Activated CD4-positive, alpha-beta T cell treated with anti-CD3 and anti-CD28 coated beads, Interleukin-2, amount 10 ng/mL, durations not matched to agents 7 days and 5 days (primary cell): ENCODE data around the gene COL20A1. TPM values are rescaled to one million over a fixed set of nuclear protein-coding genes. Genes with fewer than 3 reads are reported as not detected.
"Not testable (repeated sequence)": the region's sequence is repeated elsewhere in the genome, so short reads cannot be mapped to it uniquely, and the experiment has no call there.

ENCODE experiments used
- CTCF ChIA-PET: fragments of 350-600 bp; sonication (Branson Sonifier 250); formaldehyde crosslinking; loops from one replicate; lab custom pipeline; 2021; ENCODE audit warnings: antibody characterized with exemption; lab: Charles Lee
- POLR2A ChIA-PET: fragments of 350-600 bp; sonication (Branson Sonifier 250); formaldehyde crosslinking; loops from one replicate; lab custom pipeline; 2021; ENCODE audit warnings: antibody characterized with exemption; lab: Charles Lee
- DNase-seq: peaks from one replicate; pipeline ENCODE4 v3.0.0-alpha.2; 2020
- H3K27ac Mint-ChIP-seq: one replicate; pipeline ENCODE4 v1.8.0; 2021; ENCODE audit warnings: mild to moderate bottlenecking, moderate library complexity, mixed read lengths
- H3K27me3 Mint-ChIP-seq: one replicate; pipeline ENCODE4 v1.8.0; 2021; ENCODE audit warnings: mixed read lengths
- H3K36me3 Mint-ChIP-seq: one replicate; pipeline ENCODE4 v1.8.0; 2021; ENCODE audit warnings: low read depth, mixed read lengths
- H3K4me1 Mint-ChIP-seq: one replicate; pipeline ENCODE4 v1.8.0; 2021; ENCODE audit warnings: mixed read lengths
- H3K4me3 Mint-ChIP-seq: one replicate; pipeline ENCODE4 v1.8.0; 2021; ENCODE audit warnings: mild to moderate bottlenecking, moderate library complexity, mixed read lengths
- H3K9me3 Mint-ChIP-seq: one replicate; pipeline ENCODE4 v1.8.0; 2021; ENCODE audit warnings: mixed read lengths
- total RNA-seq, 2 experiments: library from RNA; stranded (reverse); gene quantifications; one replicate each; pipeline ENCODE4 v1.2.3, GENCODE V29; 2021

COL20A1 gene
- total RNA-seq: not detected

DNA sequence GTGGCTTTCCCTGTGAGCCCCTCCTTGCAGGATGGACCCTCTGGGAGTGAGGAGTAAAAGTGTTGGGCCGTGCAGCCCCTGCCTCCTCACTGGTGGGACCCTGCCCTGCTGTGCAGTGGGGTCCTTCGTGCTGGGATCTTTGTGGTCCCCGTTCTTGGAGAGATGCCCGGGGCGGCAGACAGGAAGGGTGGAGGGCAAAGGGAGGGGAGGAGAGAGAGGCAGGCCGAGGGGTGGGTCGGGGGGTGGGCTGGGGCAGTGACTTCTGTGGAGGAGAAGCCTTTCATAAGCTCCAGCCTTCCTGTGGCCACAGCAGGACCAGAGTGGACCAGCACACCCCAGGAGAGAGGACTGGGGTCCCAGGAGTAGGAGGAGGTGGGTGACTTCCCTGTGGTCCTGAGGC is at the start of gene COL20A1:
Gene COL20A1, plus strand, starts transcription at position 283 of the 400 bp plus-strand sequence. CDS start 1,922 bp downstream, outside the sequence.
- no peak within 1 kb of the TSS for H3K4me3 Mint-ChIP-seq
- H3K27ac Mint-ChIP-seq: no peak within 1 kb of the TSS
- peaks cover 3% of the 10 kb centered on the region for H3K36me3 Mint-ChIP-seq
- no peak for DNase-seq
- H3K27me3 Mint-ChIP-seq: peaks cover 8% of the 10 kb centered on the region
- no peaks in the 10 kb centered on the region for H3K9me3 Mint-ChIP-seq
- H3K4me1 Mint-ChIP-seq: peaks cover 9% of the 10 kb centered on the region
- ChIA-PET CTCF (no interaction called here), POLR2A (no interaction called here)

- Mint-ChIP-seq H3K4me3 (no peak overlapping the region), H3K27me3 (no peaks in the 10 kb centered on the region), H3K4me1 (no peaks in the 10 kb centered on the region), H3K9me3 (no peaks in the 10 kb centered on the region), H3K36me3 (no peaks in the 10 kb centered on the region), H3K27ac (no peak overlapping the region)
- ChIA-PET CTCF (no interaction called here), POLR2A (no interaction called here)
- DNase-seq: no peak
Measured at GRCh38 chr20:63243604-63244247, 49.3 kb upstream of the COL20A1 start.

DNA sequence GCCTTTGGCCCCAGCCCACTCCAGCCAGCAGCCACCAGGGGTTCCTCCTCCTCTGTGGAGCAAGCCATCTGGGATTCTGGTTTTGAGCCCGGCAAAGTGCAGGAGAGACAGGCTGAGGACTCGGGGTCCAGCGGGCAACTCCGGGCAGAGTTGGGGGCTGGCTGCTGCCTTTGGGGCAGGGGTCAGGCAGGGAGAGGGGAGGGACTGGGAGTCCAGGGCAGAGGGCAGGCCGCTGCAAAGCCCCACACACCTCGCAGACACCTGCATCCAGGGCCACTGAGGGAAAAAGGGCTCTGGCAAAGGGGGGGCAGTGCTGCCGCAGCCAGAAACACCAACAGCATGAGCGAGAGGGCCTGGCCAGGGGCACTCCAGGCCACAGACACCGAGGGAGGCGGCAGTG is 48.5 kb upstream of the COL20A1 start:
- no peak overlapping the region for H3K27ac Mint-ChIP-seq

DNA sequence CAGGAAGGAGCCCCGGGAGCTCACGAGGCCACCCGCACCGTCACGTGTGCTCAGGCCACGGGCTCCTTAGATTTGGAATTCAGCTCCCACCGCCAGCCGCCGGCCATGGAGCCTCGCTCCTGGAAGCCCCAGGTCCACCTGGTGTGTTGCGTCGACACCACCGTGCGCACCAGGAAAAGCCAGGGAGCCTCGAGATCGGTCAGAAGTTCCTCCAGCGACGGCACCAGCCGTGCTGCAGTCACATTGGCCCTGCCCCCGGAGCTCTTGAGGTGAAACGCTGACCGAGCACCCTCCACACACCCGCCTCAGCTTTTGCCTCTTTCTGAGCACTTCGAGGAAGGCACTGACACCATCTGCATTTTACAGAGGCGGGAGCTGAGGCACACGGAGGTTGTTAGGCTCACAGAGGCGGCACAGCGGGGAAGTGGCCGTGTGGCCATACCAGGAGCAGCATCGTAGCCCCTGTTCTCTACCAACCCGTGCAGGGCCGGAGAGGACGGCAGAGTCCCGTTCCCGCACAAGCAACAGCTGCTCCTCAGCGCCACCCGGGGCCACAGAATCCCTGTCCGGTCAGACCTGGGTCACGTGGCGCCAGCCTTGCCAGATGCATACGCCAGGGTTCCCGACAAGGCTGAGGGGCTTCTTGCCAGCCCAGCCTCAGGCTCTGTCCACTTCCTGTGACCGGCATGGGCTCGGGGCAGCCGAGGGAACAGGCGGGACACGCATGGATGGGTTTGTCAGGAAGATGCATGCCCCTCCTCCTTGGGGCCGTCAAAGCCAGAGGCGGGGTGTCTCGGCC is 46.3 kb upstream of the COL20A1 start:
- H3K9me3 Mint-ChIP-seq: no peaks in the 10 kb centered on the region
- POLR2A ChIA-PET: no interaction called here
- DNase-seq: no peak
- CTCF ChIA-PET: interaction anchor here (1.0 kb wide), 1 partner anchor 24 kb away, joined by 3 read pairs; no protein-coding TSS in a partner anchor
- no peak overlapping the region for H3K4me3 Mint-ChIP-seq
- peaks cover 5% of the 10 kb centered on the region for H3K27me3 Mint-ChIP-seq
- no peak overlapping the region for H3K27ac Mint-ChIP-seq
- H3K36me3 Mint-ChIP-seq: no peaks in the 10 kb centered on the region
- H3K4me1 Mint-ChIP-seq: no peaks in the 10 kb centered on the region

More for the DNA sequence above, 48.5 kb upstream of the COL20A1 start:
- ChIA-PET CTCF (interaction anchor here (1.2 kb wide), 1 partner anchor 29 kb away, joined by 3 read pairs; no protein-coding TSS in a partner anchor), POLR2A (no interaction called here)
- Mint-ChIP-seq H3K4me3 (no peak overlapping the region), H3K27me3 (no peaks in the 10 kb centered on the region), H3K36me3 (no peaks in the 10 kb centered on the region), H3K4me1 (no peaks in the 10 kb centered on the region), H3K9me3 (no peaks in the 10 kb centered on the region)
- no peak for DNase-seq

GRCh38 chr20:63247671-63248228 is 45.2 kb upstream of the COL20A1 start:
- Mint-ChIP-seq H3K4me1 (no peaks in the 10 kb centered on the region), H3K36me3 (no peaks in the 10 kb centered on the region), H3K4me3 (no peak overlapping the region), H3K27me3 (peaks cover 11% of the 10 kb centered on the region), H3K9me3 (no peaks in the 10 kb centered on the region), H3K27ac (no peak overlapping the region)
- ChIA-PET CTCF (interaction anchor here (1.0 kb wide), 1 partner anchor 25 kb away, joined by 3 read pairs; no protein-coding TSS in a partner anchor), POLR2A (no interaction called here)
- DNase-seq: no peak

- Mint-ChIP-seq H3K27me3 (peaks cover 17% of the 10 kb centered on the region), H3K27ac (no peak overlapping the region), H3K4me1 (no peaks in the 10 kb centered on the region), H3K4me3 (no peak overlapping the region), H3K36me3 (no peaks in the 10 kb centered on the region), H3K9me3 (no peaks in the 10 kb centered on the region)
- no peak for DNase-seq
- CTCF ChIA-PET: no interaction called here
- POLR2A ChIA-PET: no interaction called here
Measured at GRCh38 chr20:63248835-63249591, 44.0 kb upstream of the COL20A1 start.

GRCh38 chr20:63249891-63250290 is 43.1 kb upstream of the COL20A1 start:
- no peak for DNase-seq
- H3K4me1 Mint-ChIP-seq: no peaks in the 10 kb centered on the region
- no peaks in the 10 kb centered on the region for H3K36me3 Mint-ChIP-seq
- no peaks in the 10 kb centered on the region for H3K9me3 Mint-ChIP-seq
- peaks cover 20% of the 10 kb centered on the region for H3K27me3 Mint-ChIP-seq
- CTCF ChIA-PET: no interaction called here
- H3K4me3 Mint-ChIP-seq: no peak overlapping the region
- POLR2A ChIA-PET: no interaction called here
- no peak overlapping the region for H3K27ac Mint-ChIP-seq

GRCh38 chr20:63251350-63251749 is 41.6 kb upstream of the COL20A1 start:
- DNase-seq, H3K36me3 Mint-ChIP-seq, H3K27ac Mint-ChIP-seq, CTCF ChIA-PET, H3K4me1 Mint-ChIP-seq, H3K4me3 Mint-ChIP-seq, H3K9me3 Mint-ChIP-seq, POLR2A ChIA-PET: not testable (repeated sequence)
- peaks cover 31% of the 10 kb centered on the region for H3K27me3 Mint-ChIP-seq

- H3K27ac Mint-ChIP-seq: no peak overlapping the region
- no peak for DNase-seq
- peaks cover 37% of the 10 kb centered on the region for H3K27me3 Mint-ChIP-seq
- ChIA-PET CTCF (interaction anchor here (2.2 kb wide), 1 partner anchor 17 kb away, joined by 6 read pairs; no protein-coding TSS in a partner anchor), POLR2A (no interaction called here)
- no peaks in the 10 kb centered on the region for H3K9me3 Mint-ChIP-seq
- no peaks in the 10 kb centered on the region for H3K36me3 Mint-ChIP-seq
- H3K4me1 Mint-ChIP-seq: no peaks in the 10 kb centered on the region
- no peak overlapping the region for H3K4me3 Mint-ChIP-seq
Measured at GRCh38 chr20:63252284-63252711, 40.7 kb upstream of the COL20A1 start.

DNA sequence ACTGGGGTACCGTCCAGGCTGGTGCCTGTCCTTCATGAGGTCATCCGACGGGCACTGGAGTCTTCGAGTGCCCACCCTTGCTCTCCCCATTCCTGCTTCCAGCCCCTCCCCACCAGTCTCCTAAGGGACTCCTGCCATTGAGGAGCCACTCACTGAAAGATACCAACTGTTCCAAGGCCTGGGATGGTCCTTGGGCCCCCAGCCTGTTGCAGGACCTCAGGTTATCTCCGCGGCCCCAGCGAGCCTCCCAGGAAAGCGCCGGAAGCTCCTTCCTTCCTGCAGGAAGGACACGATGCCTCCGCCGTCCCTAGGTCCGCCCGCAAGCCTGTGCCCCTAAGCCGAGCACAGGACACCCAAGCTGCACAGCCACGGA is 39.9 kb upstream of the COL20A1 start:
- Mint-ChIP-seq H3K4me1 (no peaks in the 10 kb centered on the region), H3K36me3 (no peaks in the 10 kb centered on the region), H3K9me3 (no peaks in the 10 kb centered on the region), H3K27ac (no peak overlapping the region), H3K4me3 (no peak overlapping the region), H3K27me3 (peaks cover 37% of the 10 kb centered on the region)
- CTCF ChIA-PET: interaction anchor here (2.2 kb wide), 1 partner anchor 17 kb away, joined by 6 read pairs; no protein-coding TSS in a partner anchor
- POLR2A ChIA-PET: no interaction called here
- DNase-seq: no peak

GRCh38 chr20:63253438-63254231 is 39.4 kb upstream of the COL20A1 start:
- H3K27ac Mint-ChIP-seq: no peak overlapping the region
- peaks cover 37% of the 10 kb centered on the region for H3K27me3 Mint-ChIP-seq
- no peaks in the 10 kb centered on the region for H3K4me1 Mint-ChIP-seq
- H3K4me3 Mint-ChIP-seq: no peak overlapping the region
- no peaks in the 10 kb centered on the region for H3K36me3 Mint-ChIP-seq
- H3K9me3 Mint-ChIP-seq: no peaks in the 10 kb centered on the region
- POLR2A ChIA-PET: no interaction called here
- no peak for DNase-seq
- CTCF ChIA-PET: interaction anchor here (2.2 kb wide), 1 partner anchor 16 kb away, joined by 6 read pairs; no protein-coding TSS in a partner anchor

- Mint-ChIP-seq H3K36me3 (no peaks in the 10 kb centered on the region), H3K27me3 (peaks cover 37% of the 10 kb centered on the region), H3K9me3 (no peaks in the 10 kb centered on the region), H3K4me1 (no peaks in the 10 kb centered on the region), H3K27ac (no peak within 1 kb of the TSS), H3K4me3 (no peak within 1 kb of the TSS)
- POLR2A ChIA-PET: no interaction called here
- CTCF ChIA-PET: interaction anchor here (2.2 kb wide), 1 partner anchor 15 kb away, joined by 6 read pairs; no protein-coding TSS in a partner anchor
- no peak for DNase-seq
Measured at GRCh38 chr20:63254232-63254605, 38.8 kb upstream of the COL20A1 start, which contains the start of gene NKAIN4. Gene NKAIN4 (minus strand): TSS chr20:63254463. CDS start chr20:63254450, 13 bp downstream.
